Activated CD8-positive, alpha-beta memory T cell treated with anti-CD3 and anti-CD28 coated beads, Interleukin-2, amount 50 U/mL, for 4 hours (primary cell): ENCODE measurements around the gene TSEN34.
"Not testable (repeated sequence)": the region's sequence is repeated elsewhere in the genome, so short reads cannot be mapped to it uniquely, and the experiment has no call there.

Experiments used
- DNase-seq: peaks from one replicate; pipeline ENCODE4 v3.0.0-alpha.2; 2020

Gene TSEN34

DNA sequence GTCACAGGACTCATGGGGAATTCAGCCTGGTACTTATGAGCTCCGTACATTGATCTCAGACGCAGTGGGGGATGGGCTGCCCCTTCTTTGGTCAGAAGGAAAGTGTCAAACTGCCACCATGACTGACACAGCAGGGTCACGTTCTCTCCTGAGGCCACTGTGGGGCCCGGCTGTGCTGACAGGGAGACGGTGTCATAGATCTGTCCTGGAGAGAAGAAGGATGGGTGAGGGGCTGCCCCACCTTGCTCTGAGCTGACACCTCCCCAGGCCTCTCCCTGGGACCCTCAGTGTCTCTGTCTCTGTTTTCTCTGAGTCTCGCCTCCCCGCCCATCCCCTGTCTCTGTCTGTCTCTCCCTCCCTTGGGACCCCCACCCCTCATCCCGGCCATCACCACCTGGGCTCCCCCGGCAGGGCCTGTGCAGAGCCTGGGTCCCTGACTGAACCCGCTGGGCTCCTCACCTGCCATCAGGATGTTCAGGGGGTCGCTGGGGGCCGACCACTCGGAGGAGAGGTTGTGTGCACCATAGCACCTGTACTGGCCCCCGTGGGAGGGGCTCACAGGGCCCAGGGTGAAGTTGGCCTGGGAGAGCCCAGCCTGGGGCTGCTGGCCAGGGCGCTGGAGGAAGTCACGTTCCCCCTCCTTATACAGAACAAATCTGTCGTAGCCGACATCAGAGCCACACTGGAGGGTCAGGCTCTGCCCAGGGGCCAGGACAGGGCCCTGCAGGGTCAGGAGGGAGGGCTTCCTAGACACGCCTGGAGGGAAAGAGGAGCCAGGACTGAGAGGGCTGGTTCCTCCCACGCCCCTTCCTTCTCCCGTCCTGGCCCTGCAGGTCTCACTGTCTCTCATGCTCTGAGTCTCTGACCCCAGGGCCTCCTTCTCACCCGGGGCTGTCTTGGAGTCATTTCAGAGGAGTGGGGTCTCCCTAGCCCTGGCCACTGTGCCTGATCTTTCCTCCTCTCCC lies 49.5 kb downstream of the TSEN34 start:
- not testable (repeated sequence) for DNase-seq

- DNase-seq = not testable (repeated sequence)
These were observed 51.1 kb downstream of the TSEN34 start for GRCh38 chr19:54242234-54242633.

DNA sequence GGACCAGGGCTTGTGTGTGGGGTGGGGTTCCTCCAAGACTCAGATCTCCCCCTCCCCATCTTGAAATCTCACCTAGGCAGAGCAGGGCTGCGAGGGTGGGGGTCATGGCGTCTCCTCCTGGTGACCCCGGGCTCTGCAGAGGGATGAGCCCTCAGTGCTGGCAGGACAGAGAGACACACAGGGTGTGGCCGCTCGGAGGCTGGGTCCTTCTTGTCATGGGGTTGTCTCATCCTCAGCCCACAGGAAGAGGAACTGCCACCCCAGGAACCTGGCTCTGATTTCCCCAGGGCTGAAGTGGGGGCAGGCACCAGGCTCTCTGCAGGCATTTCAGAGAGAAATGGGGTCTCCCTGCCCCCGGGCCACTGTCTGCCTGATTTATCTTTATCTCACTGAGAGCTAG lies 51.5 kb downstream of the TSEN34 start, which contains the start of gene LILRA6:
LILRA6 (minus strand) TSS at position 145 of the 400 bp plus-strand sequence.
- DNase-seq = not testable (repeated sequence)

GRCh38 chr19:54243809-54244208 lies 52.7 kb downstream of the TSEN34 start:
- not testable (repeated sequence) for DNase-seq
